ACC112 (cell line): Measurements from ENCODE around the gene PRKAR2B.
"Not testable (repeated sequence)": the region's sequence is repeated elsewhere in the genome, so short reads cannot be mapped to it uniquely, and the experiment has no call there.

Experiments
- H2AFZ ChIP-seq: fragments of 200-600 bp; sonication (generic); one replicate; pipeline ENCODE4 v1.6.0; 2017; ENCODE audit warnings: antibody characterized with exemption, low read length; ENCODE audit not compliant: unreplicated experiment
- H3K27ac ChIP-seq: fragments of 200-600 bp; sonication (generic); 2 replicates; pipeline ENCODE4 v1.5.1; 2014; ENCODE audit warnings: low read depth, mild to moderate bottlenecking, antibody characterized with exemption, low read length, moderate library complexity
- H3K27me3 ChIP-seq: fragments of 200-600 bp; sonication (generic); 2 replicates; pipeline ENCODE4 v1.6.1; 2014; ENCODE audit warnings: mild to moderate bottlenecking, antibody characterized with exemption, low read length, moderate library complexity, mixed read lengths; ENCODE audit not compliant: insufficient read depth
- H3K36me3 ChIP-seq: fragments of 200-600 bp; sonication (generic); 2 replicates; pipeline ENCODE4 v1.6.1; 2016; ENCODE audit warnings: mild to moderate bottlenecking, antibody characterized with exemption, low read length, moderate library complexity, mixed read lengths; ENCODE audit not compliant: insufficient read depth
- H3K4me1 ChIP-seq: fragments of 200-600 bp; sonication (generic); one replicate; pipeline ENCODE4 v1.6.1; 2016; ENCODE audit warnings: low read length, mixed read lengths; ENCODE audit not compliant: insufficient read depth, unreplicated experiment, control insufficient read depth
- H3K4me3 ChIP-seq: fragments of 200-600 bp; sonication (generic); 2 replicates; pipeline ENCODE4 v1.5.1; 2014; ENCODE audit warnings: mild to moderate bottlenecking, low read depth, low read length
- H3K79me2 ChIP-seq: fragments of 200-600 bp; sonication (generic); one replicate; pipeline ENCODE4 v1.6.0; 2016; ENCODE audit warnings: low read length; ENCODE audit not compliant: control insufficient read depth, unreplicated experiment, insufficient read depth

PRKAR2B gene

DNA sequence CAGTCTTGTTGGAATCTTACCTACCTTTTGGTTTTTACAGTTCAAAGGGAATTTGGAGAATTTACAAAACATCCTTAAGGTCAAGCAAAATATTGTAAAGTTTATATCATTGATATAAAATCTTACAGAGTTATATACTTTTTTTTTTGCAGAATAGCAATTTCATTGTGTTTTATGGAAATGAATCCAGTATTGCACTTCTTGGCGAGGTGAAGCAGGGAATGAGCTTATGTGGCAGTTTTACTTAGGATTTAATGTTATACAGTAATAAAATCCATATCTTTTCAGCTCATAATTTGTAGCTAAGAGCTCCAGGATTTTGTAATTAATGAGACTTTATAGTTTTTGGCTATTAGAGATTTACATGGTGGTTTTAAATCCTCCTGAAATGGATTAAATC is 5.0 kb downstream of the PRKAR2B start:
- Histone ChIP-seq H2AFZ (no peak overlapping the region), H3K4me3 (no peak overlapping the region), H3K4me1 (peaks cover 11% of the 10 kb centered on the region), H3K27me3 (peaks cover 22% of the 10 kb centered on the region), H3K36me3 (no peaks in the 10 kb centered on the region), H3K79me2 (no peaks in the 10 kb centered on the region), H3K27ac (no peak overlapping the region)

DNA sequence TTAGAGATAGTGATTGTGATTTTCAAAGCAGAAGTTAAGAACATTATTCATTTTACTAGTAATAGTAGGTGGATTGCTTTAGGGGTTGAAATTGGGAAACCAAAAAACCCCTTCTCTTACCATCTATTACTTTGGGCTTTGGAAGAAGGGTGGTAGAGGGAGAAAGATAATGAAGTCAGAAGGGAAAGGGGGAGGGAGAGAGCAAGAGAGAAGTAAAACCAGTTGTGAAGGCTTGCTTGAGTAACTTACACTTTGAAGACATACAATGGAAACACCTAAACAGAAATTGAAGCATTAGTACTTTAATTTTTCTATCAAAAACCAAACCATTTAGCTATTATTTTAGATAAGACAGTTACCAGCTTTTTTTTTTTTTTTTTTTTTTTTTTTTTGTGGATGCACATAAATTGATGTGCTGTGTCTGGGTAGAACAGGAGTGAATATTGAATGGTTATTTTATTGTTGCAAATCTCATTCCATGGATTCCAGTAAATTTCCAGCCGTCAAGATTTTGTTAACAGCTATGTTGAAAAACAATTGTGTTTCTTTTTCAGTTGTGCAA is 5.5 kb downstream of the PRKAR2B start:
- no peaks in the 10 kb centered on the region for H3K36me3 ChIP-seq
- H3K27me3 ChIP-seq, result peaks cover 22% of the 10 kb centered on the region
- H3K4me1 ChIP-seq, result peaks cover 10% of the 10 kb centered on the region
- H3K27ac ChIP-seq, result no peak overlapping the region
- H2AFZ ChIP-seq, result no peak overlapping the region
- H3K79me2 ChIP-seq, result no peaks in the 10 kb centered on the region
- H3K4me3 ChIP-seq, result no peak overlapping the region

DNA sequence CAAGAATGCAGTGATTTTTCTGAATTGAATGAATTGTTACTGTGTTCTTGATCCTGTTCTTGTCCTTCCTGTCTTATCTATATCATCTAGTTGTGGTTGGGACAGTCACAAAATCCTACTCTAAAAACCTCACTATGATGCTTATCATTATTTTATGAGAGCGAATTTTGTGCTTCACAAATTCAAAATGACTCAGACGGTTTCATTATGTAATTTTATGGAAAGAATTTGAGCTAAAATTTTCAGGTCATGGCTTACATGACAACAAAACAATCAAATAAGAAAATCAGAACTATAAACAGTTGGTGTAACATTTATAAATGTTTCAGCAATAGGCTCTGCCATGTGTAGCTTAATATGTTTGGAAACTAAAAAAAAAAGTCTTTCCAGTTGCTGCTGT is 6.9 kb downstream of the PRKAR2B start:
- H3K36me3 ChIP-seq, result no peaks in the 10 kb centered on the region
- H3K27me3 ChIP-seq, result peaks cover 11% of the 10 kb centered on the region; the same call in 1 of the 2 replicates
- no peak overlapping the region for H3K27ac ChIP-seq
- no peaks in the 10 kb centered on the region for H3K79me2 ChIP-seq
- no peak overlapping the region for H3K4me3 ChIP-seq
- no peak overlapping the region for H2AFZ ChIP-seq
- H3K4me1 ChIP-seq, result no peaks in the 10 kb centered on the region

DNA sequence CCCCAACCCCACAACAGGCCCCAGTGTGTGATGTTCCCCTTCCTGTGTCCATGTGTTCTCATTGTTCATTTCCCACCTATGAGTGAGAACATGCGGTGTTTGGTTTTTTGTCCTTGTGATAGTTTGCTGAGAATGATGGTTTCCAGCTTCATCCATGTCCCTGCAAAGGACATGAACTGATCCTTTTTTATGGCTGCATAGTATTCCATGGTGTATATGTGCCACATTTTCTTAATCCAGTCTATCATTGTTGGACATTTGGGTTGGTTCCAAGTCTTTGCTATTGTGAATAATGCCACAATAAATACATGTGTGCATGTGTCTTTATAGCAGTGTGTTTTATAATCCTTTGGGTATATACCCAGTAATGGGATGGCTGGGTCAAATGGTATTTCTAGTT is 10.5 kb downstream of the PRKAR2B start:
- peaks cover 20% of the 10 kb centered on the region for H3K27me3 ChIP-seq
- H3K4me3 ChIP-seq, H3K36me3 ChIP-seq, H3K4me1 ChIP-seq, H3K79me2 ChIP-seq, H2AFZ ChIP-seq, H3K27ac ChIP-seq: not testable (repeated sequence)

DNA sequence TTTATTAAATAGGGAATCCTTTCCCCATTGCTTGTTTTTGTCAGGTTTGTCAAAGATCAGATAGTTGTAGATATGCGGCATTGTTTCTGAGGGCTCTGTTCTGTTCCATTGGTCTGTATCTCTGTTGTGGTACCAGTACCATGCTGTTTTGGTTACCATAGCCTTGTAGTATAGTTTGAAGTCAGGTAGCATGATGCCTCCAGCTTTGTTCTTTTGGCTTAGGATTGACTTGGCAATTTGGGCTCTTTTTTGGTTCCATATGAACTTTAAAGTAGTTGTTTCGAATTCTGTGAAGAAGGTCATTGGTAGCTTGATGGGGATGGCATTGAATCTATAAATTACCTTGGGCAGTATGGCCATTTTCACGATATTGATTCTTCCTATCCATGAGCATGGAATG is 11.6 kb downstream of the PRKAR2B start:
- H3K79me2 ChIP-seq, H3K36me3 ChIP-seq, H3K4me1 ChIP-seq, H3K27ac ChIP-seq, H3K4me3 ChIP-seq, H2AFZ ChIP-seq: not testable (repeated sequence)
- peaks cover 20% of the 10 kb centered on the region for H3K27me3 ChIP-seq

DNA sequence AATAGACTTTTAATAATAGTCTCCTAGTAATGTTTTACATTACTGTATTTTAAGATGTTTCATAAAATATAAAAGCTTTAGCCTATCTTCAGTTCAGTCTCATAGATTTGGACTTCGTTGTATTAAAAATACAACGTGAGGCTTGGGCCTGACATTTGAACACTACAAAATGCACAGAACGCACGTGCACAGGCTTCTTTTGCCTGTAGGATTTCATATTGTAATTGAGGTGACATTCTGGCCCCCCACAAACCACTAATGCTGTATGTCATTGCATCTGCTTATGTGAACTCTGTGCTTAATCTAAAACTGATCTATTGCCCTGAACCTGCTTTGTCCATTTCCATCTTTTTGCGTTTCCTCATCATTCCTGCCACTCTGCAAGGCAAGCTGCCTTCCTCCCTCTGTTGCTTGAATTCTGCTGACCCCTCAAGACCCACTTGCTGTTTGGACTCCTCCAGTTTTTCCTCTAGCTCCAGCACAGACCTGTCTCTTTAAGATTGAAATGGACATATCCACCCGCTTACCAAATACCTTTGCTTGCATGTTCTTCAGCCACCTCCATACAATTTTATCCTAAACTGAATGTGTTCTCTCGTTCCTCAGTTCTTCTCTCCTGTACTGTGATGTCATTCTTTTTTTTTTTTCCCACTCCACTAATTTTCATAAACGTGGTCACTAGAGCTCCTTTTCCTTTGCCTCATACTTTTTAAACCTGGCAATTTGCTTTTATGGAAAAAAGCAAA is 12.4 kb downstream of the PRKAR2B start:
- H3K79me2 ChIP-seq, result no peaks in the 10 kb centered on the region
- no peak overlapping the region for H3K27ac ChIP-seq
- H3K27me3 ChIP-seq, result peaks cover 23% of the 10 kb centered on the region
- H2AFZ ChIP-seq, result no peak overlapping the region
- no peaks in the 10 kb centered on the region for H3K4me1 ChIP-seq
- no peak overlapping the region for H3K4me3 ChIP-seq
- H3K36me3 ChIP-seq, result no peaks in the 10 kb centered on the region

DNA sequence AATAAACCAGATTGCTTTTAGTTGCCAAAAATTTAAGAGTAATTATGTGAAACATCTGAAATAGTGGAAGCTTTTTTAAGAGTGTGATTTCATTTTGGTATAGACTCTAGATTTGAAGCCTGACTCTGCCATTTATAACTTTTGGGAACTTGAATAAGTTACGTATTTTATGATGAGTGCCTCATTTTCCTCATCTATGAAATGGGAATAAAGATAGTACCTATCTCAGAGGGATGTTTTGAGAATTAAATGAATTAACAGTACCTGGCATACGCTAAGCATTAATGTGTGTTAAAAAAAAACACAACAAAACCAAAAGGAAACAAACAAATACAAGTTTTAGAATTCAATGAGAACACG is 12.9 kb downstream of the PRKAR2B start:
- Histone ChIP-seq H3K79me2 (no peaks in the 10 kb centered on the region), H3K4me1 (no peaks in the 10 kb centered on the region), H3K27ac (no peak overlapping the region), H2AFZ (no peak overlapping the region), H3K27me3 (peaks cover 23% of the 10 kb centered on the region), H3K4me3 (no peak overlapping the region), H3K36me3 (no peaks in the 10 kb centered on the region)

DNA sequence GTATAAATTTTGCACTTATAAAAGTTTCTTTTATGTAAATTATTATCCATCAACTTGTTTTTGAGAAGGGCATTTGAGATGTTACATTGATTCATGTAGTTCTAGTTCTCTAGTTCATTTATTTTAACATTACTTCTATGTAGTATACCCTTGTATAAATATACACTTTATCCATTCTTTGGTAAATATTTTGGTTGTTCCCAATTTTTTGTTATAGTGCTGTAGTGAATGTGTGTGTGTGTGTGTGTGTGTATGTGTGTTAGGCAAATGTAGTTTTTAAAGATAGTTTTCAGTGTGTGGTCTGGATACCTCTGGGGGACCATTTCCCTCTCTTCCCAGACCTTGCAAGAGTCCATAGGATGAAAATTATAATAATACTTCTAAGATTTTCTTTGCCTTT is 15.0 kb downstream of the PRKAR2B start:
- no peaks in the 10 kb centered on the region for H3K79me2 ChIP-seq
- no peak overlapping the region for H3K27ac ChIP-seq

DNA sequence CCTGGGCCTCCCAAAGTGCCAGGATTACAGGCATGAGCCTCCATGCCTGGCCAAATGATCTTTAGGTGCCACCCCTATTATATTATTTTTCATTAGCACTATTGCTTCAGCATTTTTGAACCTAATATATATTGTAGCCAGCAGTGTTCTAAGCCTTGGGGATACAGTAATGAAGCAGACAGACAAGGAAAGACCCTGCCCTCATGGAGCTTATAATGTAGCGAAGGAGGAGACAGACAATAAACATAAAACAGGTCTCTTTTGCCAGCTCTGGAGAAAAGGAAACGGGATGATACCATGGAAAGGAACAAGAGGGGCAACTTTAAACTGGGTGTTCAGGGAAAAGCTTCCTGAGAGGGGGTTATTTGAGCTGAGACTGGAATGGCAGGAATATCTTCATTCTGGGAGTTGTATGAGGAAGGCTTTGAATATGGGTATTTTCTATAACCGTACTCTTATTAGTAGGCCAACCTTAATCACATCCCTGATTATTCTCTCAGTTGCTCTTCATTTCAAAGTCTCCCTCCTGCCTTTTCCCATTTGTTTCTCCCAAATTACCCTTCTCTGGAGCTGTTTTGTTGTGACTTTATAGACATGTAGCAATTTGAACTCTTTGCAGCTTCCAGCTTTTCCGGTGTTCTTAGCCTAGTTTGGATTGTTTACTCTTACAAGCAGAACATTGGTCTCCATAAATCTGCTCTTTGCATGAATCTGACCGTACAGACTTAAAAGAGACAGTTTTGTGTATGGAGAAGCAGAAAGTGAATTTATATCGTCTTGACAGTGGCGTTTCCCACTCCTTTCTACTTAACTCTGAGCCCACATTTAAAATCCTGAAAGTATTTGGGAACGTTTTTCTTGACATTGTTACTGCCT is 19.0 kb downstream of the PRKAR2B start:
- H3K4me3 ChIP-seq, result no peak overlapping the region
- H3K27me3 ChIP-seq, result peaks cover 27% of the 10 kb centered on the region
- no peaks in the 10 kb centered on the region for H3K79me2 ChIP-seq
- no peaks in the 10 kb centered on the region for H3K4me1 ChIP-seq
- no peak overlapping the region for H3K27ac ChIP-seq
- H3K36me3 ChIP-seq, result no peaks in the 10 kb centered on the region
- no peak overlapping the region for H2AFZ ChIP-seq

More for the DNA sequence above, 15.0 kb downstream of the PRKAR2B start:
- H3K27me3 ChIP-seq, result peaks cover 35% of the 10 kb centered on the region
- H3K4me1 ChIP-seq, result no peaks in the 10 kb centered on the region
- no peaks in the 10 kb centered on the region for H3K36me3 ChIP-seq
- no peak overlapping the region for H2AFZ ChIP-seq
- H3K4me3 ChIP-seq, result no peak overlapping the region

DNA sequence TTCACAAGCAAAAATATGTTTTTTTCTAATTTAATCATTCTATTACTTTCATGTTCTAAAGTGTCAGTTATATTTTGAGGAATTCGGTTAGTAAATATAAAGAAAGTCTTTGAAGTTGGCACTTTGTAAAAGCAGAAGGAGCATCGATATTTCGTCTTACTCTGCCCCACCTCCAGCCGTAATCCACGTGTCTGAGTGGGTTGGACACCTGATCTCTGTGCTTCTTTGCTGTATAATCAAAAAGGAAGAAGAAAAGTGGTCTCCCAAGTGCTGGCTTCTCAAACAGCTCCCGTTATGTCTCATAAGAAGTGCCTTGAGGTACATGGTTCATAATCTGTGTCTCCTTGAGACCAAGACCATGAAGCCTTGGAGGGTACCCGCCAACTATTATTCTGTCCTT is 19.8 kb downstream of the PRKAR2B start:
- Histone ChIP-seq H3K79me2 (no peaks in the 10 kb centered on the region), H2AFZ (no peak overlapping the region), H3K4me1 (no peaks in the 10 kb centered on the region)

DNA sequence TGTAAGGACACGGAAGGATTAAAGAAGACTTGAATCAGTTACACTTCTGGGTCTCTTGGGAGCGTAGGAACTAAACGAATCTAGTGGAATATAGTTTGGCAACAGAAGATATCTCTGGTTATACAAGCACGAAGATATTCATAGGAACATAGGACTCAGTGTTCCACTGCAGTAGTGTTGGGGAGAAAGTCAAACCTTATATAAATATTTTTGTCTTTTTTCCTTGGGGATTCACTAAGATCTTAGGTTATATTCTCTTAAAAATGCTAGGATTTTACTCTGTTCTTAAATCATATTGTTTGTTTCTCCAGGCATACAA is 21.4 kb downstream of the PRKAR2B start:
- Histone ChIP-seq H3K4me3 (no peak overlapping the region), H3K27ac (no peak overlapping the region), H3K4me1 (no peaks in the 10 kb centered on the region), H3K27me3 (peaks cover 18% of the 10 kb centered on the region), H2AFZ (no peak overlapping the region), H3K36me3 (no peaks in the 10 kb centered on the region), H3K79me2 (no peaks in the 10 kb centered on the region)

More for the DNA sequence above, 19.8 kb downstream of the PRKAR2B start:
- no peak overlapping the region for H3K4me3 ChIP-seq
- no peaks in the 10 kb centered on the region for H3K36me3 ChIP-seq
- H3K27me3 ChIP-seq, result peaks cover 22% of the 10 kb centered on the region
- no peak overlapping the region for H3K27ac ChIP-seq
